ENCODE results near the gene TIGD3. TPM values are rescaled to one million over a fixed set of nuclear protein-coding genes. Genes with fewer than 3 reads are reported as not detected.

The TIGD3 gene
- total RNA-seq, 1 donor from 2014 or later = 0.75 TPM

GRCh38 chr11:65316227-65317024, 38.1 kb upstream of the TIGD3 start:
- peak overlapping the region; percentile 96 for H3K4me3 ChIP-seq (ENCODE audit: low read depth, low read length)
- no peak for DNase-seq (ENCODE audit: low read depth)

GRCh38 chr11:65317025-65317786, 37.3 kb upstream of the TIGD3 start:
- H3K4me3 ChIP-seq (ENCODE audit: low read depth, low read length) = peak overlapping the region; percentile 96
- TF ChIP-seq CTCF (conservative IDR thresholded peaks at IDR 0.05; ENCODE audit: low read depth, low read length) = no peak
- DNase-seq (ENCODE audit: low read depth) = peak; percentile 27

More at GRCh38 chr11:65316227-65317024, 38.1 kb upstream of the TIGD3 start:
- TF ChIP-seq CTCF (conservative IDR thresholded peaks at IDR 0.05; ENCODE audit: low read depth, low read length) = no peak

GRCh38 chr11:65320386-65321075, 34.0 kb upstream of the TIGD3 start:
- no peak for TF ChIP-seq CTCF (conservative IDR thresholded peaks at IDR 0.05; ENCODE audit: low read depth, low read length)
- no peak for DNase-seq (ENCODE audit: low read depth)
- no peak overlapping the region for H3K4me3 ChIP-seq (ENCODE audit: low read depth, low read length)

GRCh38 chr11:65321076-65321475, 33.5 kb upstream of the TIGD3 start:
- no peak for TF ChIP-seq CTCF (conservative IDR thresholded peaks at IDR 0.05; ENCODE audit: low read depth, low read length)
- no peak overlapping the region for H3K4me3 ChIP-seq (ENCODE audit: low read depth, low read length)
- no peak for DNase-seq (ENCODE audit: low read depth)

- TF ChIP-seq CTCF (conservative IDR thresholded peaks at IDR 0.05; ENCODE audit: low read depth, low read length) = no peak
- no peak for DNase-seq (ENCODE audit: low read depth)
- no peak overlapping the region for H3K4me3 ChIP-seq (ENCODE audit: low read depth, low read length)
These were observed 32.6 kb upstream of the TIGD3 start for GRCh38 chr11:65321828-65322485.

GRCh38 chr11:65323813-65324212, 30.7 kb upstream of the TIGD3 start:
- no peak for DNase-seq (ENCODE audit: low read depth)
- TF ChIP-seq CTCF (conservative IDR thresholded peaks at IDR 0.05; ENCODE audit: low read depth, low read length) = no peak
- no peak overlapping the region for H3K4me3 ChIP-seq (ENCODE audit: low read depth, low read length)
